SU-DHL-6 (cell line): ENCODE measurements around the gene ITPKA.

ENCODE experiments used
- H2AFZ ChIP-seq: fragments of 200-600 bp; sonication (generic); 2 replicates; pipeline ENCODE4 v1.6.1; 2014; ENCODE audit warnings: low read depth, mild to moderate bottlenecking, moderate library complexity, mixed read lengths, antibody characterized with exemption, low read length; ENCODE audit not compliant: severe bottlenecking
- H3F3A ChIP-seq: fragments of 200-600 bp; shearing (Covaris generic); 2 replicates; pipeline ENCODE4 v1.6.0; 2016; ENCODE audit warnings: antibody characterized with exemption, mild to moderate bottlenecking; ENCODE audit not compliant: insufficient read depth
- H3K27ac ChIP-seq: fragments of 200-600 bp; sonication (generic); 2 replicates; pipeline ENCODE4 v1.5.1; 2016; ENCODE audit warnings: low read depth, mild to moderate bottlenecking, low read length, moderate library complexity, mixed read lengths
- H3K27me3 ChIP-seq: fragments of 200-600 bp; sonication (generic), shearing (Covaris generic); 2 replicates; pipeline ENCODE4 v1.6.0; 2014; ENCODE audit warnings: mild to moderate bottlenecking, low read length
- H3K36me3 ChIP-seq: fragments of 200-600 bp; sonication (generic); 2 replicates; pipeline ENCODE4 v1.6.1; 2014; ENCODE audit warnings: mild to moderate bottlenecking, low read length, mixed read lengths
- H3K4me2 ChIP-seq: fragments of 300-600, 200-600 bp; shearing (Covaris generic), sonication (generic); 2 replicates; pipeline ENCODE4 v1.6.0; 2014; ENCODE audit warnings: low read length, low read depth, mild to moderate bottlenecking; ENCODE audit not compliant: poor library complexity, severe bottlenecking
- H3K4me3 ChIP-seq: fragments of 200-600 bp; sonication (generic); 2 replicates; pipeline ENCODE4 v1.5.1; 2014; ENCODE audit warnings: antibody characterized with exemption, low read length, mild to moderate bottlenecking, mixed read lengths; ENCODE audit not compliant: insufficient read depth, poor library complexity, severe bottlenecking
- H3K79me2 ChIP-seq: fragments of 200-600 bp; sonication (generic); 2 replicates; pipeline ENCODE4 v1.6.1; 2014; ENCODE audit warnings: mild to moderate bottlenecking, low read length, moderate library complexity; ENCODE audit not compliant: insufficient read depth
- H3K9ac ChIP-seq: fragments of 200-600 bp; sonication (generic); 2 replicates; pipeline ENCODE4 v1.7.0; 2014; ENCODE audit warnings: mild to moderate bottlenecking, low read length
- H3K9me2 ChIP-seq: fragments of 200-600 bp; sonication (generic); replicated peaks from 2 replicates; pipeline ENCODE4 v1.6.1; 2014; ENCODE audit warnings: low read length; ENCODE audit not compliant: insufficient read depth
- H3K9me3 ChIP-seq: fragments of 200-600 bp; sonication (generic); 2 replicates; pipeline ENCODE4 v1.6.1; 2014; ENCODE audit warnings: low read length, mixed read lengths; ENCODE audit not compliant: insufficient read depth
- H4K20me1 ChIP-seq: fragments of 200-600 bp; sonication (generic); 2 replicates; pipeline ENCODE4 v1.6.1; 2014; ENCODE audit warnings: low read depth, mild to moderate bottlenecking, antibody characterized with exemption, low read length, moderate library complexity, mixed read lengths
- EZH2phosphoT487 ChIP-seq: fragments of 200-600 bp; sonication (generic), shearing (Covaris generic); conservative IDR thresholded peaks from 2 replicates; pipeline ENCODE4 v1.6.1; 2018; ENCODE audit warnings: mild to moderate bottlenecking, antibody characterized with exemption, low read length, moderate library complexity, mixed read lengths
- TF ChIP-seq, protein P1 (sequence below): fragments of 200-600 bp; sonication (generic); IDR thresholded peaks from one replicate; pipeline ENCODE4 v1.5.1; 2017; ENCODE audit warnings: antibody characterized with exemption, mild to moderate bottlenecking, low read length, moderate library complexity; ENCODE audit not compliant: insufficient read depth, poor library complexity, severe bottlenecking

The ITPKA gene

DNA sequence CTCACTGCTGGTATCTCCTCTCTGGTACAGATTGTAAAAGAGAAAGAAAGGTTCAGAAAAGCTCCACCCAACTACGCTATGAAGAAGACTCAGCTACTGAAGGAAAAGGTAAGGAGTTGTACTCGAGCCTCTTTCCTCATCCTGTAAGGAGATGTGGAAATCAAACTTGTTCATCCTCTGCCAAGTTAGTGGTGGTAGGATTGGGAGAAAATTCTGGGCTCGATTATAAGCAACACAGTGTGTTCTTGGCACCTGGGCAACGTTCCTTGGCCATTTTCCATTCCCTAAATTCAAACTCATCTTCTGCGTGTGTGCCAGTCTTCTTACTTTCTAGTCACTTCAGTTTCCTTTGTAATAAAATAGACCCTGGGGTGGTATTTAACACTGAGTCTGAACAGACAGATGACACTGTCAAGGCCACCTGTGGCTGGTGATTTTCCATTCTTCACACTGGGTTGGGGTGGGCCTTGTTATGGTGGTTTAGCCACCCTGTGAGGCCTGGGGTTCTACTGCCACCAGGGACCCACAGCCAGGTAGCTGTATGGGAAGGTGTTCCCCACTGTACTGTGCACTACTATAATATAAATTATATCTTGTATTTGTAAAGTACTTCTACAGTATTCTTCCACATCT is 17.1 kb upstream of the ITPKA start:
- Histone ChIP-seq H3K36me3 (peaks cover 25% of the 10 kb centered on the region), H3K4me3 (no peak overlapping the region), H3K27me3 (no peaks in the 10 kb centered on the region), H3F3A (no peaks in the 10 kb centered on the region), H3K9me2 (no peaks in the 10 kb centered on the region), H3K27ac (no peak overlapping the region), H3K79me2 (no peaks in the 10 kb centered on the region), H2AFZ (no peak overlapping the region), H3K4me2 (no peak overlapping the region), H3K9ac (no peak overlapping the region), H3K9me3 (no peaks in the 10 kb centered on the region), H4K20me1 (no peaks in the 10 kb centered on the region)
- no peak for TF ChIP-seq EZH2phosphoT487
- TF ChIP-seq, protein P1, sequence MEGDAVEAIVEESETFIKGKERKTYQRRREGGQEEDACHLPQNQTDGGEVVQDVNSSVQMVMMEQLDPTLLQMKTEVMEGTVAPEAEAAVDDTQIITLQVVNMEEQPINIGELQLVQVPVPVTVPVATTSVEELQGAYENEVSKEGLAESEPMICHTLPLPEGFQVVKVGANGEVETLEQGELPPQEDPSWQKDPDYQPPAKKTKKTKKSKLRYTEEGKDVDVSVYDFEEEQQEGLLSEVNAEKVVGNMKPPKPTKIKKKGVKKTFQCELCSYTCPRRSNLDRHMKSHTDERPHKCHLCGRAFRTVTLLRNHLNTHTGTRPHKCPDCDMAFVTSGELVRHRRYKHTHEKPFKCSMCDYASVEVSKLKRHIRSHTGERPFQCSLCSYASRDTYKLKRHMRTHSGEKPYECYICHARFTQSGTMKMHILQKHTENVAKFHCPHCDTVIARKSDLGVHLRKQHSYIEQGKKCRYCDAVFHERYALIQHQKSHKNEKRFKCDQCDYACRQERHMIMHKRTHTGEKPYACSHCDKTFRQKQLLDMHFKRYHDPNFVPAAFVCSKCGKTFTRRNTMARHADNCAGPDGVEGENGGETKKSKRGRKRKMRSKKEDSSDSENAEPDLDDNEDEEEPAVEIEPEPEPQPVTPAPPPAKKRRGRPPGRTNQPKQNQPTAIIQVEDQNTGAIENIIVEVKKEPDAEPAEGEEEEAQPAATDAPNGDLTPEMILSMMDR, result no peak

DNA sequence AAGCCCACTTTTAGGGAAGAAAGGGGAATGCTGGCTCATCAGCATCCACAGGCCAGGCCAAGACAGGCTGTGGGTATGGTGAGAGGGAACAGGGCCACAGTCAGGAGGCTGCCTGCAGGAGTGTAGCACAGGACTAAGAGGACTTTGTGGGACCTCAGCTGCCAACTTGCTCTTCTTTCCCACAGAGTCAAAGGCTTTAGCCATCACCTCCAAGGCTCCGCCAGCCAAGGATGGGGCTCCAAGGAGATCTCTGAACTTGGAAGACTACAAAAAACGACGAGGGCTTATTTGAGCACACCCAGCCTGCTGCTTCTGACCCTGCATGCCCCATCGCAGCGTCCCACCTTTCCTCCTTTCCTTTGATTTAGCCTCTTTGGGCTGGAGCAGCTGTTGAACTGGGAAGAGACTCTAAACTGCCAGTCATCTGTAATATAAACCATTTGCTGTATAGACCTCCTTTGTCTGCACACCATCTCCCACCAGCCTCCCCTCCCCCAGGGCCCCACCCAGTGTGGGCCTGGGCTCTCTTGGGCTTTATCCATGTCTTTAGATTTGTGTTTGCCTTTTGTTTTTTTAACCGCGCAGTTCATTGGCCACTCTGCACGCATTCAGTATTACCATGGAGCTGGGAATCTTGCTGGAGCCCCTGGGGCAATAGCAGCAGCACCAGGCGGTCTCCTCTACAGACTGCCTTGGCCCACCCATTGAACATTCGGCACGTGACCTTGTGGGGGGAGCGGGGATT is 13.1 kb upstream of the ITPKA start:
- H3K27ac ChIP-seq, result no peak overlapping the region
- TF ChIP-seq, protein P1, result no peak
- no peak for TF ChIP-seq EZH2phosphoT487
- H3K36me3 ChIP-seq, result peaks cover 17% of the 10 kb centered on the region
- H2AFZ ChIP-seq, result no peak overlapping the region
- H4K20me1 ChIP-seq, result no peaks in the 10 kb centered on the region
- H3K27me3 ChIP-seq, result no peaks in the 10 kb centered on the region
- no peak overlapping the region for H3K4me2 ChIP-seq
- no peaks in the 10 kb centered on the region for H3F3A ChIP-seq
- H3K9me3 ChIP-seq, result no peaks in the 10 kb centered on the region
- H3K9me2 ChIP-seq, result no peaks in the 10 kb centered on the region
- H3K9ac ChIP-seq, result no peak overlapping the region
- H3K79me2 ChIP-seq, result no peaks in the 10 kb centered on the region
- H3K4me3 ChIP-seq, result no peak overlapping the region

DNA sequence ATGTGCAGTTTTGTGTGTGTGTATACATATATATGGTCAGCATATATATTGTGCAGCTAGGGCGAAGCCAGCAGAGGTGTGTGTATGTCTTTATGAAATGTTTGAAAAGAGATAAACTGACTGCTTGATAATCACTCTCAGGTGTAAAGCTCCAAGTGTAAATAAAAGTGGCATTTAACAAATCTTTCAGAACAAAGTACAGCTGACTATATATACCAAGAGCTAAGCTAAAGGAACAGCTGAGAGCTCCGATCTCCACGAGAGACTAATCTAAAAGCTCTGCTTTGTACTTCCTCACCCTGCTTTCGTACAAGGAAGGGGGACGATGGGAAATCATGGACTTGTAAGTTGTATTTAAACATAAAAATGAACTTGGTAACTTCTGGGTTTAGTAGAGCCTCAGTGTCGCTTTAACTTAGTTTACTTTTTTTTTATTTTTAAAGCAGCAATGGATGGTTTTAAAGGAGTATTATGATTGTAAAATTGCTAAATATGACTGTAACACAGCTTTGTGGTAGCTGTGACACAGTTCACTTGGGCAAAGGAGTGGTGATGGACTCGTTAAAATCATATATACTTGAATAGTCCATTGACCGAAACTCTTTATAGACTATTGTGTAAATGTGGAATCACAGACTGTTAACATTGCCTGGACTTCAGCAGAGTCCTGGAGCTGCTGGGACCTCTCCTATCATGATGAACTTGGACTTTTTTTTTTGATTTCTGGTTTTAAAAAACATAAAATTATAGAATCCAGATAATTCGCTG is 11.4 kb upstream of the ITPKA start:
- Histone ChIP-seq H3K79me2 (no peaks in the 10 kb centered on the region), H2AFZ (no peak overlapping the region), H3F3A (no peaks in the 10 kb centered on the region), H3K9ac (no peak overlapping the region), H3K9me2 (no peaks in the 10 kb centered on the region), H3K4me2 (no peak overlapping the region), H3K27me3 (no peaks in the 10 kb centered on the region), H3K9me3 (no peaks in the 10 kb centered on the region), H3K27ac (no peak overlapping the region), H3K36me3 (peaks cover 7% of the 10 kb centered on the region), H3K4me3 (no peak overlapping the region), H4K20me1 (no peaks in the 10 kb centered on the region)
- TF ChIP-seq, protein P1, result no peak
- TF ChIP-seq EZH2phosphoT487, result no peak
